ENCODE results near the gene ENPP7.
A peak's percentile ranks its signal among the peaks of the same experiment; 100 is the strongest.

ENPP7 gene

GRCh38 chr17:79730769-79731483 is at the start of gene ENPP7:
Gene ENPP7 (plus strand): TSS chr17:79730943. CDS start chr17:79731140, 197 bp downstream.
- no peak for DNase-seq (ENCODE audit: low spot score)

- DNase-seq (ENCODE audit: low spot score), result no peak
Observed at GRCh38 chr17:79681101-79681621, 49.6 kb upstream of the ENPP7 start.

GRCh38 chr17:79681628-79682261 is 49.0 kb upstream of the ENPP7 start:
- DNase-seq (ENCODE audit: low spot score), result no peak

- no peak for DNase-seq (ENCODE audit: low spot score)
Observed at GRCh38 chr17:79683365-79683764, 47.4 kb upstream of the ENPP7 start.

- DNase-seq (ENCODE audit: low spot score), result no peak
Observed at GRCh38 chr17:79684132-79684985, 46.4 kb upstream of the ENPP7 start.

- DNase-seq (ENCODE audit: low spot score), result no peak
Observed at GRCh38 chr17:79685121-79685520, 45.6 kb upstream of the ENPP7 start.

GRCh38 chr17:79686476-79686875 is 44.3 kb upstream of the ENPP7 start:
- no peak for DNase-seq (ENCODE audit: low spot score)

- no peak for DNase-seq (ENCODE audit: low spot score)
Observed at GRCh38 chr17:79690466-79690865, 40.3 kb upstream of the ENPP7 start.

- no peak for DNase-seq (ENCODE audit: low spot score)
Observed at GRCh38 chr17:79690988-79691836, 39.5 kb upstream of the ENPP7 start.

GRCh38 chr17:79691931-79692330 is 38.8 kb upstream of the ENPP7 start:
- peak; percentile 30 for DNase-seq (ENCODE audit: low spot score)

GRCh38 chr17:79693419-79693818 is 37.3 kb upstream of the ENPP7 start:
- no peak for DNase-seq (ENCODE audit: low spot score)

GRCh38 chr17:79695293-79695790 is 35.4 kb upstream of the ENPP7 start:
- no peak for DNase-seq (ENCODE audit: low spot score)

- DNase-seq (ENCODE audit: low spot score), result no peak
Observed at GRCh38 chr17:79695797-79696609, 34.7 kb upstream of the ENPP7 start.

GRCh38 chr17:79696610-79696982 is 34.1 kb upstream of the ENPP7 start:
- no peak for DNase-seq (ENCODE audit: low spot score)

- no peak for DNase-seq (ENCODE audit: low spot score)
Observed at GRCh38 chr17:79698146-79698846, 32.4 kb upstream of the ENPP7 start.

GRCh38 chr17:79699386-79700036 is 31.2 kb upstream of the ENPP7 start:
- no peak for DNase-seq (ENCODE audit: low spot score)

GRCh38 chr17:79700592-79700991 is 30.2 kb upstream of the ENPP7 start:
- DNase-seq (ENCODE audit: low spot score), result no peak

- DNase-seq (ENCODE audit: low spot score), result no peak
Observed at GRCh38 chr17:79702034-79702433, 28.7 kb upstream of the ENPP7 start.

- no peak for DNase-seq (ENCODE audit: low spot score)
Observed at GRCh38 chr17:79702550-79703236, 28.1 kb upstream of the ENPP7 start.

Data from AG08395 (cell line).